Endothelial cell of coronary artery (primary cell): Measurements from ENCODE around the gene INTS15. TPM values are rescaled to one million over a fixed set of nuclear protein-coding genes. Genes with fewer than 3 reads are reported as not detected.

Source experiments
- total RNA-seq: library from RNA; depleted of rRNA; stranded (reverse); fragments of >200 nt; gene quantifications from 2 replicates; pipeline ENCODE4 v1.2.3, GENCODE V29; 2014

The INTS15 gene
- 8.5 and 11.5 TPM in 2 replicates for total RNA-seq

DNA sequence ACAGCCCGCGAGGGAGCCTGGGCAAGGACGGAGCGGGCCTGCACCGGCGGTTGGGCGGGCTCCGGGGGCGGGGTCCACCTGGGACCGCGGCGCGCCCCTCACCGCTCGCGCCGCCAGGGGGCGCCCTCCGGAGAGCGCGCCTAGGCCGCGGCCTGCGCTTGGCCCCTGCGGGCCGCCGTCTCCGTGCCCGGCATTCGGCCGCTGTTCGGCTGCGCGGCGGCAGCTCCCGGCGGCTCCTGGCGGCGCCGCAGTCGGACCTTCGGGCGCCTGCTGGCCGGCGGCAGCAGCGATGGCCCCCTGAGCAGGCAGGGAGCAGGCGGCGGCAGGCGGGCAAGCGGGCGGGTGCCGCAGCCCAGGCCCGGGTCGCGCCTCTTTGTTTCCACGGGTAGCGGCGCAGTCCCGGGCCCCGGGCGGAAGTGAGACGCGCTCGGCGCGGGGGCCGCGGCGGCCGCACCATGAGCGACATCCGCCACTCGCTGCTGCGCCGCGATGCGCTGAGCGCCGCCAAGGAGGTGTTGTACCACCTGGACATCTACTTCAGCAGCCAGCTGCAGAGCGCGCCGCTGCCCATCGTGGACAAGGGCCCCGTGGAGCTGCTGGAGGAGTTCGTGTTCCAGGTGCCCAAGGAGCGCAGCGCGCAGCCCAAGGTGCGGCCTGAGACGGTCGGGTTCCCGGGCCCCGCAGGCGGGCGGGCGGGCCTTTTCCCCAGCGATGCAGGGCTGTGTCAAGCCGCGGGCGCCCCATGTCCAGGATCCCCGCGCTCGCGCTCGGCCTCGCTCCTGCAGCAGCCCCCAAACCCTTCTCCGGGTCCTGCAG, at the start of gene INTS15:
INTS15 (plus strand) TSS at position 193 of the 816 bp plus-strand sequence; CDS start at position 456, 263 bp downstream.

DNA sequence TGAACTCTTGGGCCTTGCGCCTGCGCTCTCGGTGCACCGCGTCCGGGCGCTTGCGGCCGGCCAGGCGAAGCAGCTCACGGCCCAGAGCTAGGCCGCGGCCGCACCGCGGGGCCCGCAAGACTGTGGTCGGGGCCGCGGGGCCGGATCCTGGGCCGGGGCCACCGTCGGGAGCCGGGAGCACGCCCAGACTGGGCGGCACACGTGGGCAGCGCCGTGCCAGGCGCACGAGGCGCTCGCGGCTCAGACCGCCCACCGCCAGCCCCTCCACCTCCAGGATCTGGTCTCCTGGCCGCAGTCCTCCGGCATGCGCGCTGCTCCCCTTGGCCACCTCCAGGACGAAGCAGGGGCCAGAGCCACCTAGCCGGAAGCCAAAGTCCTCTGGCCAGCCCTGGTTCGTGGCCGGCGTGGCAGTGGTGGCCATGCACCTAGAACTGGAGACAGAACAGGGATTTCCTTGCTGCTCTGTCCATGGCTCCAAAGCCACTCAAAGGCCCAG, 38.8 kb upstream of the INTS15 start, which contains the start of gene GRID2IP:
GRID2IP (minus strand) TSS at position 446 of the 496 bp plus-strand sequence; CDS start at position 421, 25 bp downstream.

GRCh38 chr7:6577369-6578113, 12.3 kb upstream of the INTS15 start, which contains the start of gene ZDHHC4:
Gene ZDHHC4 (plus strand): TSS chr7:6577454. CDS start chr7:6580562, 3,108 bp downstream.

GRCh38 chr7:6614953-6615722, 25.3 kb downstream of the INTS15 start, which contains the start of gene ZNF853:
Gene ZNF853 (plus strand): TSS chr7:6615610. CDS start chr7:6616175, 565 bp downstream.

GRCh38 chr7:6636741-6637543, 47.1 kb downstream of the INTS15 start, which contains the start of gene ZNF316:
Gene ZNF316 (plus strand): TSS chr7:6637318. CDS start chr7:6642410, 5,092 bp downstream.

Other genes starting within 250 kb of the INTS15 start
- gene FAM220A, start 241.1 kb upstream of the INTS15 start, total RNA-seq = 10.7 and 14.7 TPM in 2 replicates
- 64.1 and 79.0 TPM in 2 replicates for gene RAC1, start 215.5 kb upstream of the INTS15 start, total RNA-seq
- 14.8 and 22.3 TPM in 2 replicates for gene DAGLB, start 142.1 kb upstream of the INTS15 start, total RNA-seq
- gene KDELR2, start 105.9 kb upstream of the INTS15 start, total RNA-seq = 109 and 126 TPM in 2 replicates
- gene GRID2IP, start 38.6 kb upstream of the INTS15 start, total RNA-seq = under 0.01 TPM in 1 of 2 replicates, not detected in the other
- 33.5 and 40.8 TPM in 2 replicates for gene ZDHHC4, start 12.6 kb upstream of the INTS15 start, total RNA-seq
- gene ZNF853, start 25.6 kb downstream of the INTS15 start, total RNA-seq = 0.54 and 1.3 TPM in 2 replicates
- 9.3 and 14.0 TPM in 2 replicates for gene ZNF316, start 47.3 kb downstream of the INTS15 start, total RNA-seq
- gene ZNF12, start 116.9 kb downstream of the INTS15 start, total RNA-seq = 13.3 and 16.1 TPM in 2 replicates
- 0.09 and 0.19 TPM in 2 replicates for gene RSPH10B2, start 164.1 kb downstream of the INTS15 start, total RNA-seq
- 89.6 and 114 TPM in 2 replicates for gene CCZ1B, start 236.3 kb downstream of the INTS15 start, total RNA-seq